ENCODE data around the gene ASPSCR1.

Gene ASPSCR1

GRCh38 chr17:82058230-82058854 lies 80.9 kb downstream of the ASPSCR1 start:
- DNase-seq = no peak

- DNase-seq = no peak
These were observed 81.4 kb downstream of the ASPSCR1 start for GRCh38 chr17:82058855-82059249.

GRCh38 chr17:82059272-82060000 lies 82.0 kb downstream of the ASPSCR1 start:
- DNase-seq = no peak

GRCh38 chr17:82060001-82060380 lies 82.6 kb downstream of the ASPSCR1 start:
- no peak for DNase-seq

- DNase-seq = no peak
These were observed 83.2 kb downstream of the ASPSCR1 start for GRCh38 chr17:82060614-82061013.

- no peak for DNase-seq
These were observed 83.9 kb downstream of the ASPSCR1 start for GRCh38 chr17:82061047-82061925.

- DNase-seq = no peak
These were observed 84.9 kb downstream of the ASPSCR1 start for GRCh38 chr17:82062076-82062983.

GRCh38 chr17:82062984-82063368 lies 85.5 kb downstream of the ASPSCR1 start:
- DNase-seq = no peak

GRCh38 chr17:82063424-82064415 lies 86.3 kb downstream of the ASPSCR1 start:
- DNase-seq = no peak

GRCh38 chr17:82064433-82065192 lies 87.2 kb downstream of the ASPSCR1 start:
- no peak for DNase-seq

- DNase-seq = no peak
These were observed 87.8 kb downstream of the ASPSCR1 start for GRCh38 chr17:82065193-82065637.

GRCh38 chr17:82065638-82066303 lies 88.3 kb downstream of the ASPSCR1 start, which contains the start of gene DUS1L:
Gene DUS1L (minus strand): TSS chr17:82065804. CDS start chr17:82065059, 745 bp downstream.
- peak in 1 of 2 donors; percentile 55 for DNase-seq
